HCT116 (cell line): ENCODE measurements around the gene CT47A1. TPM values are rescaled to one million over a fixed set of nuclear protein-coding genes. Genes with fewer than 3 reads are reported as not detected.

Experiments used
- ATAC-seq: fragments of 200-7000 bp; cut with Tn5 transposase; 2 replicates; pipeline ENCODE4 v1.9.1; 2020; ENCODE audit warnings: mild to moderate bottlenecking, moderate library complexity
- BruUV-seq: library from RNA; stranded (reverse); fragments of 400-500 nt; replicated peaks from 2 replicates; lab custom pipeline; 2021; lab: Mats Ljungman, UMichigan
- CTCF ChIA-PET: fragments of 300-600 bp; sonication (Branson Sonifier 250); formaldehyde crosslinking; loops from one replicate; lab custom pipeline; 2021; ENCODE audit warnings: antibody characterized with exemption; lab: Charles Lee
- POLR2A ChIA-PET: fragments of 300-600, 350-600 bp; sonication (Branson Sonifier 250); formaldehyde crosslinking; loops from one replicate; lab custom pipeline; 2021; ENCODE audit warnings: antibody characterized with exemption; lab: Charles Lee
- RAD21 ChIA-PET, 2 experiments: fragments of 300-600 bp; sonication (Branson Sonifier 250); formaldehyde crosslinking; loops; one replicate each; lab custom pipeline; 2023; ENCODE audit warnings: low total read pairs in 2 of 2; ENCODE audit not compliant: uncharacterized antibody in 2 of 2, unreplicated experiment in 2 of 2, low non-redundant PET in 1 of 2; lab: Charles Lee
- DNase-seq: peaks from one replicate; pipeline ENCODE4 v3.0.0-alpha.2; 2010; ENCODE audit warnings: low read depth, low spot score
- H2AFZ ChIP-seq: fragments of 200-600 bp; shearing (Covaris generic), sonication (generic); 2 replicates; pipeline ENCODE4 v1.6.1; 2017; ENCODE audit warnings: low read depth, mixed run types, mixed read lengths, antibody characterized with exemption, low read length; ENCODE audit not compliant: poor library complexity, severe bottlenecking
- H3K27ac ChIP-seq: 2 replicates; pipeline ENCODE4 v1.5.1; 2012; ENCODE audit warnings: low read depth, low read length
- H3K27me3 ChIP-seq: fragments of 200-600 bp; sonication (generic); 2 replicates; pipeline ENCODE4 v1.6.1; 2016; ENCODE audit warnings: mixed run types, low read length, mixed read lengths; ENCODE audit not compliant: insufficient read depth
- H3K36me3 ChIP-seq, 2 experiments: fragments of 200-500 bp in 1 of 2; fragments of 200-600 bp in 1 of 2; sonication (Bioruptor generic) in 1 of 2; sonication (generic) in 1 of 2; 2 replicates each; pipeline versions ENCODE4 v1.5.1 to v1.6.1; 2014 to 2016; ENCODE audit warnings: low read length in 2 of 2, inconsistent platforms in 1 of 2, mixed read lengths in 1 of 2, mixed run types in 1 of 2; ENCODE audit not compliant: insufficient read depth in 2 of 2, control insufficient read depth in 1 of 2
- H3K4me1 ChIP-seq, 2 experiments: fragments of 200-600 bp in 1 of 2; sonication (generic) in 1 of 2; 2 replicates each; pipeline versions ENCODE4 v1.5.1 to v1.6.1; 2012 to 2017; ENCODE audit warnings: low read length in 2 of 2, inconsistent platforms in 1 of 2, mild to moderate bottlenecking in 1 of 2, mixed read lengths in 1 of 2, mixed run types in 1 of 2, moderate library complexity in 1 of 2; ENCODE audit not compliant: insufficient read depth in 2 of 2, control insufficient read depth in 1 of 2
- H3K4me2 ChIP-seq: fragments of 200-600 bp; sonication (generic); 2 replicates; pipeline ENCODE4 v1.6.1; 2017; ENCODE audit warnings: mixed run types, low read length, mixed read lengths
- H3K4me3 ChIP-seq, 2 experiments: fragments of 200-600 bp in 1 of 2; sonication (generic) in 1 of 2; replicated peaks in 1 of 2; 2 replicates each; pipeline ENCODE4 v1.5.1; 2011 to 2016; ENCODE audit warnings: low read length in 2 of 2, control low read depth in 1 of 2, low read depth in 1 of 2, mild to moderate bottlenecking in 1 of 2, mixed read lengths in 1 of 2, mixed run types in 1 of 2
- H3K79me2 ChIP-seq: fragments of 200-600 bp; sonication (generic); 2 replicates; pipeline ENCODE4 v1.6.1; 2017; ENCODE audit warnings: mild to moderate bottlenecking, mixed run types, low read length, moderate library complexity, mixed read lengths; ENCODE audit not compliant: insufficient read depth
- H3K9ac ChIP-seq: fragments of 200-600 bp; sonication (generic); 2 replicates; pipeline ENCODE4 v1.6.1; 2016; ENCODE audit warnings: low read length, mixed read lengths
- H3K9me2 ChIP-seq: fragments of 200-600 bp; sonication (generic), shearing (Covaris generic); 2 replicates; pipeline ENCODE4 v1.6.1; 2017; ENCODE audit warnings: mixed run types, mild to moderate bottlenecking, moderate library complexity; ENCODE audit not compliant: insufficient read depth
- H3K9me3 ChIP-seq, 2 experiments: fragments of 200-500 bp in 1 of 2; fragments of 200-600 bp in 1 of 2; sonication (Bioruptor generic) in 1 of 2; sonication (generic) in 1 of 2; 2 replicates each; pipeline ENCODE4 v1.6.1; 2014 to 2017; ENCODE audit warnings: low read length in 2 of 2, mixed read lengths in 2 of 2, inconsistent platforms in 1 of 2, low read depth in 1 of 2, mild to moderate bottlenecking in 1 of 2, mixed run types in 1 of 2, moderate library complexity in 1 of 2; ENCODE audit not compliant: control insufficient read depth in 1 of 2, insufficient read depth in 1 of 2
- H4K20me1 ChIP-seq: fragments of 200-600 bp; sonication (generic), shearing (Covaris generic); 2 replicates; pipeline ENCODE4 v1.6.1; 2017; ENCODE audit warnings: mixed run types, mild to moderate bottlenecking, moderate library complexity; ENCODE audit not compliant: insufficient read depth
- CEBPB ChIP-seq: IDR thresholded peaks from 2 replicates; pipeline ENCODE4 v1.6.1; 2012; ENCODE audit warnings: low read depth
- EGR1 ChIP-seq: IDR thresholded peaks from 2 replicates; pipeline ENCODE4 v1.6.1; 2012; ENCODE audit warnings: low read depth
- EZH2 ChIP-seq: fragments of 200-600 bp; sonication (generic); IDR thresholded peaks from 2 replicates; pipeline ENCODE4 v1.6.1; 2017; ENCODE audit warnings: antibody characterized with exemption, mixed run types
- EZH2phosphoT487 ChIP-seq: fragments of 200-600 bp; IDR thresholded peaks from 2 replicates; pipeline ENCODE4 v1.6.1; 2018; ENCODE audit warnings: antibody characterized with exemption, borderline replicate concordance
- FOSL1 ChIP-seq: IDR thresholded peaks from 2 replicates; pipeline ENCODE4 v1.6.1; 2012; ENCODE audit warnings: low read depth
- POLR2AphosphoS5 ChIP-seq: IDR thresholded peaks from 2 replicates; pipeline ENCODE4 v1.6.1; 2011; ENCODE audit warnings: mild to moderate bottlenecking, low read depth, low read length, moderate library complexity
- RAD21 ChIP-seq: IDR thresholded peaks from 2 replicates; pipeline ENCODE4 v1.6.1; 2012; ENCODE audit warnings: low read depth, mild to moderate bottlenecking
- SRF ChIP-seq: IDR thresholded peaks from 2 replicates; pipeline ENCODE4 v1.6.1; 2012; ENCODE audit warnings: low read depth
- TCF7L2 ChIP-seq: IDR thresholded peaks from 2 replicates; pipeline ENCODE4 v1.7.0; 2011; ENCODE audit warnings: borderline replicate concordance, inconsistent platforms; ENCODE audit not compliant: insufficient read depth, insufficient read length; ENCODE audit errors: extremely low read depth
- YY1 ChIP-seq: IDR thresholded peaks from 2 replicates; pipeline ENCODE4 v1.6.1; 2011; ENCODE audit warnings: low read length, low read depth, moderate library complexity, mild to moderate bottlenecking; ENCODE audit not compliant: insufficient replicate concordance; ENCODE audit errors: extremely low read depth
- ZNF274 ChIP-seq: fragments of 200-500 bp; sonication (Bioruptor generic); IDR thresholded peaks from 2 replicates; pipeline ENCODE4 v1.6.1; 2014; ENCODE audit warnings: mild to moderate bottlenecking, low read depth, low read length, inconsistent platforms
- intact Hi-C: fragments of 100-400 bp; cut with micrococcal nuclease; formaldehyde crosslinking; loops from 2 replicates; pipeline ENCODE4 v1.10.0; 2022
- total RNA-seq: library from RNA; stranded (reverse); gene quantifications from one replicate; pipeline ENCODE4 v1.2.1, GENCODE V29; 2021; ENCODE audit not compliant: unreplicated experiment
- TF ChIP-seq, protein P1 (sequence below): IDR thresholded peaks from 2 replicates; pipeline ENCODE4 v1.6.1; 2012
- TF ChIP-seq, protein P2 (sequence below): IDR thresholded peaks from 2 replicates; pipeline ENCODE4 v1.6.1; 2011; ENCODE audit warnings: mild to moderate bottlenecking, low read length, moderate library complexity; ENCODE audit not compliant: insufficient replicate concordance; ENCODE audit errors: extremely low read depth

Gene CT47A1
- total RNA-seq, 1 experiment from 2014 or later = not detected

- BruUV-seq = no TSS peak
- Histone ChIP-seq H4K20me1 (no peaks in the 10 kb centered on the region), H3K4me1 (no peaks in the 10 kb centered on the region), H3K79me2 (no peaks in the 10 kb centered on the region), H3K9me3 (no peaks in the 10 kb centered on the region), H3K27ac (no peak overlapping the region), H3K27me3 (no peaks in the 10 kb centered on the region), H3K36me3 (no peaks in the 10 kb centered on the region), H3K9ac (no peak overlapping the region), H2AFZ (no peak overlapping the region), H3K9me2 (no peaks in the 10 kb centered on the region), H3K4me2 (no peak overlapping the region), H3K4me3 (no peak overlapping the region)
- DNase-seq = no peak
- no peak for ATAC-seq
- TF ChIP-seq FOSL1 = no peak
- TF ChIP-seq CEBPB = no peak
- TF ChIP-seq TCF7L2 = no peak
- TF ChIP-seq, protein P1, sequence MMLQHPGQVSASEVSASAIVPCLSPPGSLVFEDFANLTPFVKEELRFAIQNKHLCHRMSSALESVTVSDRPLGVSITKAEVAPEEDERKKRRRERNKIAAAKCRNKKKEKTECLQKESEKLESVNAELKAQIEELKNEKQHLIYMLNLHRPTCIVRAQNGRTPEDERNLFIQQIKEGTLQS = no peak
- TF ChIP-seq RAD21 = no peak
- no peak for TF ChIP-seq EGR1
- TF ChIP-seq POLR2AphosphoS5 = no peak
- TF ChIP-seq, protein P2, sequence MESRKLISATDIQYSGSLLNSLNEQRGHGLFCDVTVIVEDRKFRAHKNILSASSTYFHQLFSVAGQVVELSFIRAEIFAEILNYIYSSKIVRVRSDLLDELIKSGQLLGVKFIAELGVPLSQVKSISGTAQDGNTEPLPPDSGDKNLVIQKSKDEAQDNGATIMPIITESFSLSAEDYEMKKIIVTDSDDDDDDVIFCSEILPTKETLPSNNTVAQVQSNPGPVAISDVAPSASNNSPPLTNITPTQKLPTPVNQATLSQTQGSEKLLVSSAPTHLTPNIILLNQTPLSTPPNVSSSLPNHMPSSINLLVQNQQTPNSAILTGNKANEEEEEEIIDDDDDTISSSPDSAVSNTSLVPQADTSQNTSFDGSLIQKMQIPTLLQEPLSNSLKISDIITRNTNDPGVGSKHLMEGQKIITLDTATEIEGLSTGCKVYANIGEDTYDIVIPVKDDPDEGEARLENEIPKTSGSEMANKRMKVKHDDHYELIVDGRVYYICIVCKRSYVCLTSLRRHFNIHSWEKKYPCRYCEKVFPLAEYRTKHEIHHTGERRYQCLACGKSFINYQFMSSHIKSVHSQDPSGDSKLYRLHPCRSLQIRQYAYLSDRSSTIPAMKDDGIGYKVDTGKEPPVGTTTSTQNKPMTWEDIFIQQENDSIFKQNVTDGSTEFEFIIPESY = no peak
- TF ChIP-seq YY1 = no peak
- no peak for TF ChIP-seq EZH2
- TF ChIP-seq EZH2phosphoT487 = no peak
- no peak for TF ChIP-seq ZNF274
- TF ChIP-seq SRF = no peak
- ChIA-PET CTCF (no interaction called here), RAD21 (no interaction called here), POLR2A (no interaction called here)
- intact Hi-C loops = no loop called here
These were observed 23.4 kb upstream of the CT47A1 start for GRCh38 chrX:121008920-121009319.
